OCI-LY1 (cell line): ENCODE measurements around the gene FILIP1.

Source experiments
- H2AFZ ChIP-seq: fragments of 200-600 bp; sonication (generic), shearing (Covaris generic); 2 replicates; pipeline ENCODE4 v1.6.0; 2014; ENCODE audit warnings: antibody characterized with exemption, mild to moderate bottlenecking, low read length
- H3F3A ChIP-seq: fragments of 200-600 bp; sonication (generic), shearing (Covaris generic); 2 replicates; pipeline ENCODE4 v1.6.0; 2014; ENCODE audit warnings: mild to moderate bottlenecking, antibody characterized with exemption, low read length, moderate library complexity; ENCODE audit not compliant: insufficient read depth
- H3K27ac ChIP-seq: fragments of 200-600 bp; sonication (generic); 2 replicates; pipeline ENCODE4 v1.5.1; 2014; ENCODE audit warnings: low read length, mixed run types, mild to moderate bottlenecking, low read depth; ENCODE audit not compliant: poor library complexity, severe bottlenecking
- H3K27me3 ChIP-seq: fragments of 200-600 bp; sonication (generic); 2 replicates; pipeline ENCODE4 v1.6.0; 2014; ENCODE audit warnings: antibody characterized with exemption, mild to moderate bottlenecking, low read length, moderate library complexity; ENCODE audit not compliant: insufficient read depth
- H3K36me3 ChIP-seq: fragments of 200-600 bp; sonication (generic); 2 replicates; pipeline ENCODE4 v1.6.1; 2014; ENCODE audit warnings: mild to moderate bottlenecking, antibody characterized with exemption, low read length, moderate library complexity, mixed read lengths; ENCODE audit not compliant: insufficient read depth
- H3K4me1 ChIP-seq: fragments of 200-600 bp; sonication (generic); 2 replicates; pipeline ENCODE4 v1.5.1; 2014; ENCODE audit warnings: mild to moderate bottlenecking, low read length, moderate library complexity; ENCODE audit not compliant: insufficient read depth, severe bottlenecking
- H3K4me2 ChIP-seq: fragments of 200-600 bp; sonication (generic), shearing (Covaris generic); 2 replicates; pipeline ENCODE4 v1.6.1; 2014; ENCODE audit warnings: low read length
- H3K4me3 ChIP-seq: fragments of 200-600 bp; sonication (generic); 2 replicates; pipeline ENCODE4 v1.5.1; 2014; ENCODE audit warnings: low read length, low read depth, mild to moderate bottlenecking, mixed read lengths; ENCODE audit not compliant: poor library complexity, severe bottlenecking
- H3K79me2 ChIP-seq: fragments of 200-600 bp; shearing (Covaris generic); 2 replicates; pipeline ENCODE4 v1.6.1; 2016; ENCODE audit warnings: mixed run types, low read length, mixed read lengths; ENCODE audit not compliant: insufficient read depth
- H3K9ac ChIP-seq: fragments of 200-600 bp; sonication (generic), shearing (Covaris generic); 2 replicates; pipeline ENCODE4 v1.6.1; 2014; ENCODE audit warnings: mild to moderate bottlenecking, low read length, mixed read lengths
- H3K9me2 ChIP-seq: fragments of 200-600 bp; sonication (generic), shearing (Covaris generic); 2 replicates; pipeline ENCODE4 v1.6.1; 2014; ENCODE audit warnings: low read depth, mild to moderate bottlenecking, low read length, mixed read lengths
- H3K9me3 ChIP-seq: fragments of 200-600 bp; shearing (Covaris generic); 2 replicates; pipeline ENCODE4 v1.6.1; 2014; ENCODE audit warnings: low read length, mixed read lengths
- H4K20me1 ChIP-seq: fragments of 200-600 bp; sonication (generic), shearing (Covaris generic); 2 replicates; pipeline ENCODE4 v1.6.0; 2016; ENCODE audit warnings: mild to moderate bottlenecking, low read length; ENCODE audit not compliant: insufficient read depth
- CTCF ChIP-seq: fragments of 200-600 bp; sonication (generic), shearing (Covaris generic); IDR thresholded peaks from 2 replicates; pipeline ENCODE4 v1.5.1; 2017; ENCODE audit warnings: mild to moderate bottlenecking, antibody characterized with exemption, low read length, moderate library complexity, mixed read lengths
- EZH2 ChIP-seq: fragments of 200-600 bp; sonication (generic), shearing (Covaris generic); IDR thresholded peaks from 2 replicates; pipeline ENCODE4 v1.8.0; 2017; ENCODE audit warnings: borderline replicate concordance, mixed run types, mild to moderate bottlenecking, antibody characterized with exemption, low read length, moderate library complexity, mixed read lengths

FILIP1 gene

GRCh38 chr6:75291744-75292143 is 201.9 kb downstream of the FILIP1 start:
- Histone ChIP-seq H3K27me3 (no peaks in the 10 kb centered on the region), H3K9me2 (no peaks in the 10 kb centered on the region), H3K9ac (no peak overlapping the region), H4K20me1 (no peaks in the 10 kb centered on the region), H3K27ac (no peak overlapping the region), H2AFZ (no peak overlapping the region), H3K4me1 (peaks cover 11% of the 10 kb centered on the region), H3K4me3 (no peak overlapping the region), H3K79me2 (no peaks in the 10 kb centered on the region), H3K9me3 (no peaks in the 10 kb centered on the region), H3K4me2 (no peak overlapping the region), H3F3A (no peaks in the 10 kb centered on the region; the same call in 1 of the 2 replicates), H3K36me3 (no peaks in the 10 kb centered on the region)
- TF ChIP-seq CTCF (no peak), EZH2 (no peak)

GRCh38 chr6:75291331-75291730 is 202.3 kb downstream of the FILIP1 start:
- Histone ChIP-seq H3K4me3 (no peak overlapping the region), H3K36me3 (no peaks in the 10 kb centered on the region), H3K4me2 (no peak overlapping the region), H3K79me2 (peaks cover 2% of the 10 kb centered on the region; the same call in 1 of the 2 replicates), H3F3A (no peaks in the 10 kb centered on the region; the same call in 1 of the 2 replicates), H3K9me3 (no peaks in the 10 kb centered on the region), H4K20me1 (no peaks in the 10 kb centered on the region), H3K9me2 (no peaks in the 10 kb centered on the region), H3K27me3 (no peaks in the 10 kb centered on the region), H3K4me1 (peaks cover 15% of the 10 kb centered on the region), H3K9ac (no peak overlapping the region), H2AFZ (no peak overlapping the region), H3K27ac (no peak overlapping the region)
- TF ChIP-seq EZH2 = no peak
- no peak for TF ChIP-seq CTCF

- TF ChIP-seq CTCF = no peak
- TF ChIP-seq EZH2 = no peak
- Histone ChIP-seq H3K79me2 (peaks cover 9% of the 10 kb centered on the region), H3K27me3 (no peaks in the 10 kb centered on the region), H4K20me1 (no peaks in the 10 kb centered on the region), H3K4me1 (peaks cover 25% of the 10 kb centered on the region), H3K36me3 (no peaks in the 10 kb centered on the region), H3K9me2 (no peaks in the 10 kb centered on the region), H2AFZ (no peak overlapping the region), H3K9ac (no peak overlapping the region), H3K4me3 (no peak overlapping the region), H3K9me3 (no peaks in the 10 kb centered on the region), H3F3A (no peaks in the 10 kb centered on the region; the same call in 1 of the 2 replicates), H3K4me2 (no peak overlapping the region), H3K27ac (no peak overlapping the region)
Measured at GRCh38 chr6:75290136-75290945, 203.3 kb downstream of the FILIP1 start.
